Uterus (tissue), 2 donors: ENCODE measurements around the gene ICA1.

Experiments
- CTCF ChIP-seq, 4 experiments: fragments of 200-600 bp in 2 of 4; fragments of 450-650 bp in 2 of 4; sonication (generic) in 2 of 4; IDR thresholded peaks; one replicate each; pipeline ENCODE4 v1.5.1; 2016 to 2019; ENCODE audit warnings: antibody characterized with exemption in 4 of 4, mild to moderate bottlenecking in 2 of 4, moderate library complexity in 1 of 4
- POLR2A ChIP-seq, 2 donors: fragments of 450-650 bp; IDR thresholded peaks; one replicate each; pipeline ENCODE4 v1.6.1; 2016; ENCODE audit warnings: antibody characterized with exemption in 2 of 2, mild to moderate bottlenecking in 1 of 2, moderate library complexity in 1 of 2

GRCh38 chr7:8130663-8131062, 131.3 kb downstream of the ICA1 start:
- TF ChIP-seq CTCF (IDR thresholded peaks at IDR 0.05) (no peak), POLR2A (IDR thresholded peaks at IDR 0.05) (no peak)
